CD14-positive monocyte (primary cell): ENCODE data around the gene ZPR1. TPM values are rescaled to one million over a fixed set of nuclear protein-coding genes. Genes with fewer than 3 reads are reported as not detected.

Experiments
- DNase-seq, 3 donors: peaks; one replicate each; pipeline ENCODE4 v3.0.0-alpha.2; 2011 to 2022
- H2AFZ ChIP-seq: 2 replicates; pipeline ENCODE4 v1.6.0; 2012; ENCODE audit warnings: mild to moderate bottlenecking, low read depth, low read length, inconsistent platforms; ENCODE audit not compliant: insufficient read depth, poor library complexity, severe bottlenecking
- H3K27ac ChIP-seq, 2 donors: 1 replicate in 1 of 2; 2 replicates in 1 of 2; pipeline ENCODE4 v1.5.1; 2012 to 2013; ENCODE audit warnings: low read length in 2 of 2, control low read depth in 1 of 2, inconsistent platforms in 1 of 2, low read depth in 1 of 2, mild to moderate bottlenecking in 1 of 2
- H3K27me3 ChIP-seq, 2 donors: one replicate each; pipeline versions ENCODE4 v1.6.0 to v1.6.1; 2011 to 2013; ENCODE audit warnings: low read length in 2 of 2; ENCODE audit not compliant: control insufficient read depth in 2 of 2, insufficient read depth in 2 of 2
- H3K36me3 ChIP-seq, 2 donors: replicated peaks in 1 of 2; 1 replicate in 1 of 2; 2 replicates in 1 of 2; pipeline versions ENCODE4 v1.5.1 to v1.6.1; 2012 to 2013; ENCODE audit warnings: low read length in 2 of 2, control low read depth in 1 of 2, inconsistent platforms in 1 of 2, mild to moderate bottlenecking in 1 of 2; ENCODE audit not compliant: insufficient read depth in 2 of 2, control insufficient read depth in 1 of 2
- H3K4me1 ChIP-seq, 2 donors: 1 replicate in 1 of 2; 2 replicates in 1 of 2; pipeline versions ENCODE4 v1.5.1 to v1.6.1; 2012 to 2013; ENCODE audit warnings: low read length in 2 of 2, control low read depth in 1 of 2, inconsistent platforms in 1 of 2, mild to moderate bottlenecking in 1 of 2, moderate library complexity in 1 of 2; ENCODE audit not compliant: insufficient read depth in 2 of 2, control insufficient read depth in 1 of 2
- H3K4me2 ChIP-seq: replicated peaks from 2 replicates; pipeline ENCODE3; 2012; ENCODE audit warnings: low read length, moderate library complexity, mild to moderate bottlenecking; ENCODE audit not compliant: poor library complexity, severe bottlenecking; ENCODE audit errors: extremely low read depth
- H3K4me3 ChIP-seq, 3 experiments: fragments of 200-600 bp in 1 of 3; sonication (generic) in 1 of 3; replicated peaks in 1 of 3; 1 replicate in 2 of 3; 2 replicates in 1 of 3; pipeline ENCODE4 v1.5.1; 2011 to 2013; ENCODE audit warnings: low read length in 3 of 3, mild to moderate bottlenecking in 3 of 3, control low read depth in 2 of 3, low read depth in 2 of 3, inconsistent platforms in 1 of 3, moderate library complexity in 1 of 3
- H3K79me2 ChIP-seq: 2 replicates; pipeline ENCODE4 v1.6.0; 2012; ENCODE audit warnings: mild to moderate bottlenecking, control low read depth, inconsistent platforms, low read length, moderate library complexity; ENCODE audit not compliant: insufficient read depth
- H3K9ac ChIP-seq: 2 replicates; pipeline ENCODE4 v1.6.0; 2017; ENCODE audit warnings: low read length, mild to moderate bottlenecking; ENCODE audit not compliant: insufficient read depth, poor library complexity, severe bottlenecking
- H3K9me3 ChIP-seq, 2 donors: replicated peaks in 1 of 2; 1 replicate in 1 of 2; 2 replicates in 1 of 2; pipeline versions ENCODE4 v1.5.1 to v1.6.1; 2012 to 2013; ENCODE audit warnings: low read length in 2 of 2, control low read depth in 1 of 2; ENCODE audit not compliant: control insufficient read depth in 1 of 2, insufficient read depth in 1 of 2
- H4K20me1 ChIP-seq: 2 replicates; pipeline ENCODE4 v1.6.0; 2012; ENCODE audit warnings: mild to moderate bottlenecking, low read length, control low read depth, moderate library complexity; ENCODE audit not compliant: insufficient read depth
- H3K27ac Mint-ChIP-seq, 7 donors: one replicate each; pipeline ENCODE4 v1.8.0; 2020; ENCODE audit warnings: mild to moderate bottlenecking in 7 of 7, mixed read lengths in 7 of 7, moderate library complexity in 6 of 7, inconsistent platforms in 2 of 7
- H3K27me3 Mint-ChIP-seq, 3 donors: one replicate each; pipeline ENCODE4 v1.8.0; 2021 to 2022; ENCODE audit warnings: low read depth in 3 of 3, mild to moderate bottlenecking in 3 of 3, mixed read lengths in 3 of 3, moderate library complexity in 3 of 3, inconsistent platforms in 1 of 3
- H3K36me3 Mint-ChIP-seq, 2 donors: one replicate each; pipeline ENCODE4 v1.8.0; 2020; ENCODE audit warnings: mixed read lengths in 2 of 2, inconsistent platforms in 1 of 2, mild to moderate bottlenecking in 1 of 2
- H3K4me1 Mint-ChIP-seq: one replicate; pipeline ENCODE4 v1.8.0; 2020; ENCODE audit warnings: mild to moderate bottlenecking, mixed read lengths
- H3K4me3 Mint-ChIP-seq, 2 donors: one replicate each; pipeline ENCODE4 v1.8.0; 2020; ENCODE audit warnings: mild to moderate bottlenecking in 2 of 2, mixed read lengths in 2 of 2, moderate library complexity in 1 of 2
- H3K9me3 Mint-ChIP-seq, 7 donors: one replicate each; pipeline ENCODE4 v1.8.0; 2020 to 2022; ENCODE audit warnings: mixed read lengths in 7 of 7, mild to moderate bottlenecking in 6 of 7, moderate library complexity in 6 of 7, inconsistent platforms in 2 of 7
- CTCF ChIP-seq: fragments of 200-600 bp; IDR thresholded peaks from one replicate; pipeline ENCODE4 v1.8.0; 2022; ENCODE audit warnings: antibody characterized with exemption, mild to moderate bottlenecking
- WGBS: methylation state at CpG from one replicate; pipeline ENCODE4 v1.1.5; 2013; ENCODE audit warnings: missing lambda C conversion rate; ENCODE audit not compliant: insufficient coverage; 5-methylcytosine and 5-hydroxymethylcytosine counted together
- intact Hi-C, 2 donors: fragments of 100-400 bp; cut with micrococcal nuclease; formaldehyde crosslinking; loops; one replicate each; pipeline versions ENCODE4 v1.15.0 to v1.15.1; 2023
- polyA plus RNA-seq, 3 donors: library from polyadenylated mRNA; depleted of rRNA in 1 of 3; unstranded in 2 of 3; stranded (reverse) in 1 of 3; fragments of 300-500 nt in 2 of 3; fragments of >200 nt in 1 of 3; fragmentation: Illumina TruSeq in 2 of 3; gene quantifications; 1 replicate in 2 of 3; 2 replicates in 1 of 3; pipeline ENCODE4 v1.2.3, GENCODE V29; 2012 to 2021

The ZPR1 gene
- polyA plus RNA-seq, 3 donors = 24.4 to 35.5 (median 35.2) TPM

- Histone ChIP-seq H3K9me3 (no peaks in the 10 kb centered on the region), H3K79me2 (no peaks in the 10 kb centered on the region), H3K36me3 (no peaks in the 10 kb centered on the region), H3K27me3 (no peaks in the 10 kb centered on the region), H3K4me2 (no peak overlapping the region), H4K20me1 (no peaks in the 10 kb centered on the region), H3K9ac (no peak overlapping the region), H3K4me3 (no peak overlapping the region), H3K27ac (no peak overlapping the region), H2AFZ (no peak overlapping the region), H3K4me1 (no peaks in the 10 kb centered on the region)
- TF ChIP-seq CTCF = no peak
- intact Hi-C loops = no loop called here
- H3K4me1 Mint-ChIP-seq = peaks cover 8% of the 10 kb centered on the region
- 83% methylated on average over 4 of the region's 9 CpGs for WGBS
- H3K9me3 Mint-ChIP-seq = no peaks in the 10 kb centered on the region
- no peak overlapping the region for H3K4me3 Mint-ChIP-seq
- DNase-seq = no peak
- peaks cover 0 to 2% (median 0%) of the 10 kb centered on the region in 3 donors for H3K27me3 Mint-ChIP-seq
- no peaks in the 10 kb centered on the region for H3K36me3 Mint-ChIP-seq
- no peak overlapping the region for H3K27ac Mint-ChIP-seq
These were observed 31.2 kb upstream of the ZPR1 start for GRCh38 chr11:116819049-116819448.

- Mint-ChIP-seq H3K9me3 (peaks cover 0 to 4% (median 0%) of the 10 kb centered on the region in 7 donors), H3K4me1 (peaks cover 13% of the 10 kb centered on the region), H3K27ac (no peak overlapping the region), H3K36me3 (no peaks in the 10 kb centered on the region), H3K4me3 (no peak overlapping the region), H3K27me3 (peaks cover 0 to 6% (median 2%) of the 10 kb centered on the region in 3 donors)
- H3K79me2 ChIP-seq = no peaks in the 10 kb centered on the region
- no peak overlapping the region for H3K4me3 ChIP-seq
- no peaks in the 10 kb centered on the region for H3K36me3 ChIP-seq
- intact Hi-C loops = no loop called here
- H3K4me2 ChIP-seq = no peak overlapping the region
- H4K20me1 ChIP-seq = no peaks in the 10 kb centered on the region
- no peak for DNase-seq
- TF ChIP-seq CTCF = no peak
- no peaks in the 10 kb centered on the region for H3K4me1 ChIP-seq
- H2AFZ ChIP-seq = no peak overlapping the region
- H3K27me3 ChIP-seq = no peaks in the 10 kb centered on the region
- no peaks in the 10 kb centered on the region for H3K9me3 ChIP-seq
- H3K9ac ChIP-seq = no peak overlapping the region
- H3K27ac ChIP-seq = no peak overlapping the region
- WGBS = no CpG with 5 or more reads among the region's 6 CpGs
These were observed 26.7 kb upstream of the ZPR1 start for GRCh38 chr11:116814502-116814901.
